Measurements from ENCODE around the gene PNMA8A.
A peak's percentile ranks its signal among the peaks of the same experiment; 100 is the strongest.
"Not testable (repeated sequence)": the region's sequence is repeated elsewhere in the genome, so short reads cannot be mapped to it uniquely, and the experiment has no call there.

Gene PNMA8A

GRCh38 chr19:46471116-46471733, at the start of gene PNMA8A:
TSS of gene PNMA8A (minus strand) at chr19:46471563. CDS start at chr19:46471035, 528 bp downstream.
- peak; percentile 90 for DNase-seq

- no peak for DNase-seq
Measured at GRCh38 chr19:46520616-46521015, 49.3 kb upstream of the PNMA8A start.

GRCh38 chr19:46517471-46517870, 46.1 kb upstream of the PNMA8A start:
- no peak for DNase-seq

GRCh38 chr19:46515879-46516350, 44.6 kb upstream of the PNMA8A start:
- peak; percentile 28 for DNase-seq

- DNase-seq: no peak
Measured at GRCh38 chr19:46515290-46515609, 43.9 kb upstream of the PNMA8A start.

GRCh38 chr19:46514589-46515289, 43.4 kb upstream of the PNMA8A start:
- no peak for DNase-seq

GRCh38 chr19:46513461-46514236, 42.3 kb upstream of the PNMA8A start:
- peak; percentile 26 for DNase-seq

- no peak for DNase-seq
Measured at GRCh38 chr19:46511237-46511636, 39.9 kb upstream of the PNMA8A start.

GRCh38 chr19:46508206-46508605, 36.8 kb upstream of the PNMA8A start:
- no peak for DNase-seq

- no peak for DNase-seq
Measured at GRCh38 chr19:46503848-46504453, 32.6 kb upstream of the PNMA8A start.

- no peak for DNase-seq
Measured at GRCh38 chr19:46502891-46503290, 31.5 kb upstream of the PNMA8A start.

- DNase-seq: no peak
Measured at GRCh38 chr19:46499692-46500091, 28.3 kb upstream of the PNMA8A start.

GRCh38 chr19:46497773-46498172, 26.4 kb upstream of the PNMA8A start:
- DNase-seq: no peak

- not testable (repeated sequence) for DNase-seq
Measured at GRCh38 chr19:46496886-46497285, 25.5 kb upstream of the PNMA8A start.

- DNase-seq: no peak
Measured at GRCh38 chr19:46496304-46496703, 24.9 kb upstream of the PNMA8A start.

- DNase-seq: peak; percentile 91
Measured at GRCh38 chr19:46495786-46496099, 24.4 kb upstream of the PNMA8A start, which contains the start of gene PNMA8B. TSS of gene PNMA8B (minus strand) at chr19:46495867. CDS start at chr19:46495465, 402 bp downstream.

- no peak for DNase-seq
Measured at GRCh38 chr19:46494941-46495785, 23.8 kb upstream of the PNMA8A start.

- DNase-seq: no peak
Measured at GRCh38 chr19:46494146-46494940, 23.0 kb upstream of the PNMA8A start.

- no peak for DNase-seq
Measured at GRCh38 chr19:46493236-46494145, 22.1 kb upstream of the PNMA8A start.

GRCh38 chr19:46492841-46493235, 21.5 kb upstream of the PNMA8A start:
- DNase-seq: no peak
